Adipose tissue (tissue), 3 donors: ENCODE data around the gene AFF3. TPM values are rescaled to one million over a fixed set of nuclear protein-coding genes. Genes with fewer than 3 reads are reported as not detected.
"Not testable (repeated sequence)": the region's sequence is repeated elsewhere in the genome, so short reads cannot be mapped to it uniquely, and the experiment has no call there.

Source experiments
- H3K27ac ChIP-seq: one replicate; pipeline ENCODE4 v1.5.1; 2013; ENCODE audit warnings: low read depth, low read length
- WGBS, 3 donors: extraction: QIAGEN DNeasy Blood & Tissue Kit; methylation state at CpG; one replicate each; pipeline ENCODE4 v1.1.7; 2013; 5-methylcytosine and 5-hydroxymethylcytosine counted together
- polyA plus RNA-seq, 3 donors: library from polyadenylated mRNA; stranded (reverse); fragments of 200-250 nt; gene quantifications; one replicate each; pipeline ENCODE4 v1.2.3, GENCODE V29; 2013
- donor health status: healthy with polysubstance abuse.
- donor health status: Bipolar disorder and iron deficiency.
- donor health status: healthy.

Gene AFF3
- polyA plus RNA-seq, 3 donors = 0.21 to 0.56 (median 0.56) TPM

GRCh38 chr2:99784946-99785345, 357.4 kb downstream of the AFF3 start:
- WGBS, 3 donors = 82 to 86% (median 86%) methylated on average over 8 of the region's 8 CpGs

GRCh38 chr2:99784282-99784681, 358.1 kb downstream of the AFF3 start:
- H3K27ac ChIP-seq = no peak overlapping the region
- WGBS, 3 donors = 84 to 86% (median 86%) methylated on average over 8 of the region's 8 CpGs

More at GRCh38 chr2:99784946-99785345, 357.4 kb downstream of the AFF3 start:
- H3K27ac ChIP-seq = no peak overlapping the region

- WGBS, 3 donors = 79 to 81% (median 79%) methylated on average over 5 of the region's 5 CpGs
- H3K27ac ChIP-seq = no peak overlapping the region
These were observed 362.1 kb downstream of the AFF3 start for GRCh38 chr2:99780276-99780675.

GRCh38 chr2:99779276-99779675, 363.1 kb downstream of the AFF3 start:
- no peak overlapping the region for H3K27ac ChIP-seq
- 94 to 98% (median 96%) methylated on average over 4 of the region's 4 CpGs for WGBS, 3 donors

- 94 to 95% (median 95%) methylated on average over 6 of the region's 6 CpGs for WGBS, 3 donors
- no peak overlapping the region for H3K27ac ChIP-seq
These were observed 364.6 kb downstream of the AFF3 start for GRCh38 chr2:99777656-99778290.

- H3K27ac ChIP-seq = no peak overlapping the region
- WGBS, 3 donors = 74 to 81% (median 77%) methylated on average over 8 of the region's 8 CpGs
These were observed 365.3 kb downstream of the AFF3 start for GRCh38 chr2:99776906-99777646.

GRCh38 chr2:99776206-99776905, 366.0 kb downstream of the AFF3 start:
- 51 to 74% (median 52%) methylated on average over 3 of the region's 3 CpGs for WGBS, 3 donors
- no peak overlapping the region for H3K27ac ChIP-seq

- WGBS, 3 donors = 72 to 78% (median 78%) methylated on average over 4 of the region's 4 CpGs
- H3K27ac ChIP-seq = no peak overlapping the region
These were observed 366.8 kb downstream of the AFF3 start for GRCh38 chr2:99775585-99775984.

GRCh38 chr2:99773642-99774041, 368.7 kb downstream of the AFF3 start:
- 42 to 90% (median 71%) methylated on average over 1 of the region's 1 CpG for WGBS, 3 donors
- not testable (repeated sequence) for H3K27ac ChIP-seq

- 31 to 75% (median 44%) methylated on average over 7 of the region's 7 CpGs for WGBS, 3 donors
- no peak overlapping the region for H3K27ac ChIP-seq
These were observed 369.6 kb downstream of the AFF3 start for GRCh38 chr2:99772591-99773331.

- WGBS, 3 donors = 53 to 84% (median 62%) methylated on average over 13 of the region's 13 CpGs
- H3K27ac ChIP-seq = no peak overlapping the region
These were observed 370.6 kb downstream of the AFF3 start for GRCh38 chr2:99771681-99772333.

GRCh38 chr2:99770876-99771275, 371.5 kb downstream of the AFF3 start:
- 45 to 50% (median 47%) methylated on average over 2 of the region's 2 CpGs for WGBS, 3 donors
- no peak overlapping the region for H3K27ac ChIP-seq

GRCh38 chr2:99765731-99766318, 376.6 kb downstream of the AFF3 start:
- WGBS, 3 donors = 75 to 88% (median 88%) methylated on average over 4 of the region's 4 CpGs
- no peak overlapping the region for H3K27ac ChIP-seq

- no peak overlapping the region for H3K27ac ChIP-seq
- 68 to 83% (median 79%) methylated on average over 6 of the region's 6 CpGs for WGBS, 3 donors
These were observed 378.6 kb downstream of the AFF3 start for GRCh38 chr2:99763764-99764163.

- H3K27ac ChIP-seq = no peak overlapping the region
- WGBS, 3 donors = 82 to 91% (median 88%) methylated on average over 7 of the region's 7 CpGs
These were observed 379.7 kb downstream of the AFF3 start for GRCh38 chr2:99762714-99763113.

GRCh38 chr2:99757611-99758114, 384.7 kb downstream of the AFF3 start:
- WGBS, 3 donors = 74 to 82% (median 76%) methylated on average over 3 of the region's 3 CpGs
- no peak overlapping the region for H3K27ac ChIP-seq

- 58 to 89% (median 61%) methylated on average over 1 of the region's 1 CpG for WGBS, 3 donors
- no peak overlapping the region for H3K27ac ChIP-seq
These were observed 386.3 kb downstream of the AFF3 start for GRCh38 chr2:99756059-99756458.

GRCh38 chr2:99754210-99754609, 388.2 kb downstream of the AFF3 start:
- H3K27ac ChIP-seq = no peak overlapping the region
- 51 to 63% (median 62%) methylated on average over 4 of the region's 4 CpGs for WGBS, 3 donors
